HCT116 (cell line): ENCODE measurements around the gene TSTD2. TPM values are rescaled to one million over a fixed set of nuclear protein-coding genes. Genes with fewer than 3 reads are reported as not detected.

ENCODE experiments used
- ATAC-seq: fragments of 200-7000 bp; cut with Tn5 transposase; 2 replicates; pipeline ENCODE4 v1.9.1; 2020; ENCODE audit warnings: mild to moderate bottlenecking, moderate library complexity
- BruUV-seq: library from RNA; stranded (reverse); fragments of 400-500 nt; replicated peaks from 2 replicates; lab custom pipeline; 2021; lab: Mats Ljungman, UMichigan
- CTCF ChIA-PET: fragments of 300-600 bp; sonication (Branson Sonifier 250); formaldehyde crosslinking; loops from one replicate; lab custom pipeline; 2021; ENCODE audit warnings: antibody characterized with exemption; lab: Charles Lee
- POLR2A ChIA-PET: fragments of 300-600, 350-600 bp; sonication (Branson Sonifier 250); formaldehyde crosslinking; loops from one replicate; lab custom pipeline; 2021; ENCODE audit warnings: antibody characterized with exemption; lab: Charles Lee
- RAD21 ChIA-PET, 2 experiments: fragments of 300-600 bp; sonication (Branson Sonifier 250); formaldehyde crosslinking; loops; one replicate each; lab custom pipeline; 2023; ENCODE audit warnings: low total read pairs in 2 of 2; ENCODE audit not compliant: uncharacterized antibody in 2 of 2, unreplicated experiment in 2 of 2, low non-redundant PET in 1 of 2; lab: Charles Lee
- DNase-seq: peaks from one replicate; pipeline ENCODE4 v3.0.0-alpha.2; 2010; ENCODE audit warnings: low read depth, low spot score
- H2AFZ ChIP-seq: fragments of 200-600 bp; shearing (Covaris generic), sonication (generic); 2 replicates; pipeline ENCODE4 v1.6.1; 2017; ENCODE audit warnings: low read depth, mixed run types, mixed read lengths, antibody characterized with exemption, low read length; ENCODE audit not compliant: poor library complexity, severe bottlenecking
- H3K27ac ChIP-seq: 2 replicates; pipeline ENCODE4 v1.5.1; 2012; ENCODE audit warnings: low read depth, low read length
- H3K27me3 ChIP-seq: fragments of 200-600 bp; sonication (generic); 2 replicates; pipeline ENCODE4 v1.6.1; 2016; ENCODE audit warnings: mixed run types, low read length, mixed read lengths; ENCODE audit not compliant: insufficient read depth
- H3K36me3 ChIP-seq, 2 experiments: fragments of 200-500 bp in 1 of 2; fragments of 200-600 bp in 1 of 2; sonication (Bioruptor generic) in 1 of 2; sonication (generic) in 1 of 2; 2 replicates each; pipeline versions ENCODE4 v1.5.1 to v1.6.1; 2014 to 2016; ENCODE audit warnings: low read length in 2 of 2, inconsistent platforms in 1 of 2, mixed read lengths in 1 of 2, mixed run types in 1 of 2; ENCODE audit not compliant: insufficient read depth in 2 of 2, control insufficient read depth in 1 of 2
- H3K4me1 ChIP-seq, 2 experiments: fragments of 200-600 bp in 1 of 2; sonication (generic) in 1 of 2; 2 replicates each; pipeline versions ENCODE4 v1.5.1 to v1.6.1; 2012 to 2017; ENCODE audit warnings: low read length in 2 of 2, inconsistent platforms in 1 of 2, mild to moderate bottlenecking in 1 of 2, mixed read lengths in 1 of 2, mixed run types in 1 of 2, moderate library complexity in 1 of 2; ENCODE audit not compliant: insufficient read depth in 2 of 2, control insufficient read depth in 1 of 2
- H3K4me2 ChIP-seq: fragments of 200-600 bp; sonication (generic); 2 replicates; pipeline ENCODE4 v1.6.1; 2017; ENCODE audit warnings: mixed run types, low read length, mixed read lengths
- H3K4me3 ChIP-seq, 2 experiments: fragments of 200-600 bp in 1 of 2; sonication (generic) in 1 of 2; replicated peaks in 1 of 2; 2 replicates each; pipeline ENCODE4 v1.5.1; 2011 to 2016; ENCODE audit warnings: low read length in 2 of 2, control low read depth in 1 of 2, low read depth in 1 of 2, mild to moderate bottlenecking in 1 of 2, mixed read lengths in 1 of 2, mixed run types in 1 of 2
- H3K79me2 ChIP-seq: fragments of 200-600 bp; sonication (generic); 2 replicates; pipeline ENCODE4 v1.6.1; 2017; ENCODE audit warnings: mild to moderate bottlenecking, mixed run types, low read length, moderate library complexity, mixed read lengths; ENCODE audit not compliant: insufficient read depth
- H3K9ac ChIP-seq: fragments of 200-600 bp; sonication (generic); 2 replicates; pipeline ENCODE4 v1.6.1; 2016; ENCODE audit warnings: low read length, mixed read lengths
- H3K9me2 ChIP-seq: fragments of 200-600 bp; sonication (generic), shearing (Covaris generic); 2 replicates; pipeline ENCODE4 v1.6.1; 2017; ENCODE audit warnings: mixed run types, mild to moderate bottlenecking, moderate library complexity; ENCODE audit not compliant: insufficient read depth
- H3K9me3 ChIP-seq, 2 experiments: fragments of 200-500 bp in 1 of 2; fragments of 200-600 bp in 1 of 2; sonication (Bioruptor generic) in 1 of 2; sonication (generic) in 1 of 2; 2 replicates each; pipeline ENCODE4 v1.6.1; 2014 to 2017; ENCODE audit warnings: low read length in 2 of 2, mixed read lengths in 2 of 2, inconsistent platforms in 1 of 2, low read depth in 1 of 2, mild to moderate bottlenecking in 1 of 2, mixed run types in 1 of 2, moderate library complexity in 1 of 2; ENCODE audit not compliant: control insufficient read depth in 1 of 2, insufficient read depth in 1 of 2
- H4K20me1 ChIP-seq: fragments of 200-600 bp; sonication (generic), shearing (Covaris generic); 2 replicates; pipeline ENCODE4 v1.6.1; 2017; ENCODE audit warnings: mixed run types, mild to moderate bottlenecking, moderate library complexity; ENCODE audit not compliant: insufficient read depth
- CEBPB ChIP-seq: IDR thresholded peaks from 2 replicates; pipeline ENCODE4 v1.6.1; 2012; ENCODE audit warnings: low read depth
- EGR1 ChIP-seq: IDR thresholded peaks from 2 replicates; pipeline ENCODE4 v1.6.1; 2012; ENCODE audit warnings: low read depth
- EZH2 ChIP-seq: fragments of 200-600 bp; sonication (generic); IDR thresholded peaks from 2 replicates; pipeline ENCODE4 v1.6.1; 2017; ENCODE audit warnings: antibody characterized with exemption, mixed run types
- EZH2phosphoT487 ChIP-seq: fragments of 200-600 bp; IDR thresholded peaks from 2 replicates; pipeline ENCODE4 v1.6.1; 2018; ENCODE audit warnings: antibody characterized with exemption, borderline replicate concordance
- FOSL1 ChIP-seq: IDR thresholded peaks from 2 replicates; pipeline ENCODE4 v1.6.1; 2012; ENCODE audit warnings: low read depth
- JUND ChIP-seq: IDR thresholded peaks from 2 replicates; pipeline ENCODE4 v1.6.1; 2012
- POLR2A ChIP-seq: IDR thresholded peaks from 2 replicates; pipeline ENCODE4 v1.7.0; 2011; ENCODE audit warnings: borderline replicate concordance; ENCODE audit not compliant: insufficient read depth, insufficient read length; ENCODE audit errors: extremely low read depth
- POLR2AphosphoS5 ChIP-seq: IDR thresholded peaks from 2 replicates; pipeline ENCODE4 v1.6.1; 2011; ENCODE audit warnings: mild to moderate bottlenecking, low read depth, low read length, moderate library complexity
- SIN3A ChIP-seq: IDR thresholded peaks from 2 replicates; pipeline ENCODE4 v1.6.1; 2012; ENCODE audit warnings: low read depth
- SP1 ChIP-seq: IDR thresholded peaks from 2 replicates; pipeline ENCODE4 v1.6.1; 2012; ENCODE audit warnings: low read depth
- SRF ChIP-seq: IDR thresholded peaks from 2 replicates; pipeline ENCODE4 v1.6.1; 2012; ENCODE audit warnings: low read depth
- TCF7L2 ChIP-seq: IDR thresholded peaks from 2 replicates; pipeline ENCODE4 v1.7.0; 2011; ENCODE audit warnings: borderline replicate concordance, inconsistent platforms; ENCODE audit not compliant: insufficient read depth, insufficient read length; ENCODE audit errors: extremely low read depth
- YY1 ChIP-seq: IDR thresholded peaks from 2 replicates; pipeline ENCODE4 v1.6.1; 2011; ENCODE audit warnings: low read length, low read depth, moderate library complexity, mild to moderate bottlenecking; ENCODE audit not compliant: insufficient replicate concordance; ENCODE audit errors: extremely low read depth
- ZFX ChIP-seq: fragments of 450-650 bp; IDR thresholded peaks from 2 replicates; pipeline ENCODE4 v1.6.1; 2017
- ZNF274 ChIP-seq: fragments of 200-500 bp; sonication (Bioruptor generic); IDR thresholded peaks from 2 replicates; pipeline ENCODE4 v1.6.1; 2014; ENCODE audit warnings: mild to moderate bottlenecking, low read depth, low read length, inconsistent platforms
- intact Hi-C: fragments of 100-400 bp; cut with micrococcal nuclease; formaldehyde crosslinking; loops from 2 replicates; pipeline ENCODE4 v1.10.0; 2022
- total RNA-seq: library from RNA; stranded (reverse); gene quantifications from one replicate; pipeline ENCODE4 v1.2.1, GENCODE V29; 2021; ENCODE audit not compliant: unreplicated experiment
- TF ChIP-seq, protein P1 (sequence below): IDR thresholded peaks from 2 replicates; pipeline ENCODE4 v1.6.1; 2011; ENCODE audit warnings: mild to moderate bottlenecking, low read length, moderate library complexity; ENCODE audit not compliant: insufficient replicate concordance; ENCODE audit errors: extremely low read depth
- TF ChIP-seq, protein P2 (sequence below): IDR thresholded peaks from 2 replicates; pipeline ENCODE4 v1.6.1; 2012
- TF ChIP-seq, protein P3 (sequence below), 3 experiments: fragments of 200-600 bp in 1 of 3; sonication (generic) in 1 of 3; IDR thresholded peaks in 2 of 3; conservative IDR thresholded peaks in 1 of 3; 2 replicates each; pipeline ENCODE4 v1.5.1; 2012 to 2017; ENCODE audit warnings: low read depth in 2 of 3, low read length in 2 of 3, antibody characterized with exemption in 1 of 3, borderline replicate concordance in 1 of 3, control low read depth in 1 of 3, mild to moderate bottlenecking in 1 of 3, mixed read lengths in 1 of 3, mixed run types in 1 of 3, moderate library complexity in 1 of 3; ENCODE audit not compliant: insufficient read depth in 1 of 3
- TF ChIP-seq, protein P4 (sequence below): IDR thresholded peaks from 2 replicates; pipeline ENCODE4 v1.6.1; 2012; ENCODE audit warnings: low read depth

TSTD2 gene
- total RNA-seq, 1 experiment from 2014 or later: 16.0 TPM

DNA sequence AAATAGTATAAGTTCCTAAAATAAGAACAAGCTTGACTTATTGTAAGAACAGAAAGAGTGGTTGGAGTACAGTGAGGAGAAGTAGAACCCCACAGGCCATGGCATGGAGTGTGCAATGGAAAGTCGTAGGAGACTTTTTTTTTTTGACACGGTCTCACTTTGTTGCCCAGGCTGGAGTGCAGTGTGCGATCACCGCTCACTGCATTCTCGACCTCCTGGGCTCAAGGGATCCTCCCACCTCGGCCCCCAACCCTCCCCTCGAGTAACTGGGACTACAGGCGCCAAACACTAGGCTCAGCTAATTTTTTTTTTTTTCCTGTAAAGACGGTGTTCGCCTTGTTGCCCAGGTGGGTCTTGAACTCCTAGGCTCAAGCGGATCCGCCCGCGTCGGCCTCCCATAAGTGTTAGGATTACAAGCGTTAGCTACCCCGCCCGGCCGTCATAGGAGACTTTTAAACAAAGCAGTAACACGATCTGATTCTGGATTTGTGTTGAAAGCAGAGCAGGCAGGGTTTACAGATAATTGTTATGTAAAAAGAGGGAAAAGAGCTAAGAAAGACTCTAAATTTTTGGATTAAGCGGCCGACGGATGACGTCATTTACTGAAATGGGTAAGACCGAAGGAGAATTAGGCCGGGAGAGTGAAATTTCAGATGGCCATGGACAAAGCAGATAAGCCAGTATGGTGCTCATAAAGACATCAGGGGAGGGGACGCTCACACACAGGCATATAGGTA, 752 bp downstream of the TSTD2 start:
- no peak for TF ChIP-seq ZNF274
- no peak for TF ChIP-seq SP1
- TF ChIP-seq FOSL1: no peak
- TF ChIP-seq YY1: no peak
- TF ChIP-seq POLR2A: no peak
- TF ChIP-seq SIN3A: no peak
- no peak for TF ChIP-seq TCF7L2
- no peak for TF ChIP-seq EZH2
- TF ChIP-seq, protein P1, sequence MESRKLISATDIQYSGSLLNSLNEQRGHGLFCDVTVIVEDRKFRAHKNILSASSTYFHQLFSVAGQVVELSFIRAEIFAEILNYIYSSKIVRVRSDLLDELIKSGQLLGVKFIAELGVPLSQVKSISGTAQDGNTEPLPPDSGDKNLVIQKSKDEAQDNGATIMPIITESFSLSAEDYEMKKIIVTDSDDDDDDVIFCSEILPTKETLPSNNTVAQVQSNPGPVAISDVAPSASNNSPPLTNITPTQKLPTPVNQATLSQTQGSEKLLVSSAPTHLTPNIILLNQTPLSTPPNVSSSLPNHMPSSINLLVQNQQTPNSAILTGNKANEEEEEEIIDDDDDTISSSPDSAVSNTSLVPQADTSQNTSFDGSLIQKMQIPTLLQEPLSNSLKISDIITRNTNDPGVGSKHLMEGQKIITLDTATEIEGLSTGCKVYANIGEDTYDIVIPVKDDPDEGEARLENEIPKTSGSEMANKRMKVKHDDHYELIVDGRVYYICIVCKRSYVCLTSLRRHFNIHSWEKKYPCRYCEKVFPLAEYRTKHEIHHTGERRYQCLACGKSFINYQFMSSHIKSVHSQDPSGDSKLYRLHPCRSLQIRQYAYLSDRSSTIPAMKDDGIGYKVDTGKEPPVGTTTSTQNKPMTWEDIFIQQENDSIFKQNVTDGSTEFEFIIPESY: no peak
- TF ChIP-seq, protein P2, sequence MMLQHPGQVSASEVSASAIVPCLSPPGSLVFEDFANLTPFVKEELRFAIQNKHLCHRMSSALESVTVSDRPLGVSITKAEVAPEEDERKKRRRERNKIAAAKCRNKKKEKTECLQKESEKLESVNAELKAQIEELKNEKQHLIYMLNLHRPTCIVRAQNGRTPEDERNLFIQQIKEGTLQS: no peak
- TF ChIP-seq, protein P3, sequence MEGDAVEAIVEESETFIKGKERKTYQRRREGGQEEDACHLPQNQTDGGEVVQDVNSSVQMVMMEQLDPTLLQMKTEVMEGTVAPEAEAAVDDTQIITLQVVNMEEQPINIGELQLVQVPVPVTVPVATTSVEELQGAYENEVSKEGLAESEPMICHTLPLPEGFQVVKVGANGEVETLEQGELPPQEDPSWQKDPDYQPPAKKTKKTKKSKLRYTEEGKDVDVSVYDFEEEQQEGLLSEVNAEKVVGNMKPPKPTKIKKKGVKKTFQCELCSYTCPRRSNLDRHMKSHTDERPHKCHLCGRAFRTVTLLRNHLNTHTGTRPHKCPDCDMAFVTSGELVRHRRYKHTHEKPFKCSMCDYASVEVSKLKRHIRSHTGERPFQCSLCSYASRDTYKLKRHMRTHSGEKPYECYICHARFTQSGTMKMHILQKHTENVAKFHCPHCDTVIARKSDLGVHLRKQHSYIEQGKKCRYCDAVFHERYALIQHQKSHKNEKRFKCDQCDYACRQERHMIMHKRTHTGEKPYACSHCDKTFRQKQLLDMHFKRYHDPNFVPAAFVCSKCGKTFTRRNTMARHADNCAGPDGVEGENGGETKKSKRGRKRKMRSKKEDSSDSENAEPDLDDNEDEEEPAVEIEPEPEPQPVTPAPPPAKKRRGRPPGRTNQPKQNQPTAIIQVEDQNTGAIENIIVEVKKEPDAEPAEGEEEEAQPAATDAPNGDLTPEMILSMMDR (IDR thresholded peaks at IDR 0.05 in 2 of 3, conservative IDR thresholded peaks at IDR 0.05 in 1 of 3; ENCODE audit: borderline replicate concordance in 1 of 3, insufficient read depth in 1 of 3, low read depth in 2 of 3, low read length in 2 of 3): no peak; a peak in 1 of 6 replicates
- TF ChIP-seq JUND: no peak
- no peak for TF ChIP-seq EZH2phosphoT487
- no peak for TF ChIP-seq EGR1
- TF ChIP-seq POLR2AphosphoS5: no peak
- no peak for TF ChIP-seq ZFX
- TF ChIP-seq CEBPB: no peak
- no peak for TF ChIP-seq SRF
- TF ChIP-seq, protein P4, sequence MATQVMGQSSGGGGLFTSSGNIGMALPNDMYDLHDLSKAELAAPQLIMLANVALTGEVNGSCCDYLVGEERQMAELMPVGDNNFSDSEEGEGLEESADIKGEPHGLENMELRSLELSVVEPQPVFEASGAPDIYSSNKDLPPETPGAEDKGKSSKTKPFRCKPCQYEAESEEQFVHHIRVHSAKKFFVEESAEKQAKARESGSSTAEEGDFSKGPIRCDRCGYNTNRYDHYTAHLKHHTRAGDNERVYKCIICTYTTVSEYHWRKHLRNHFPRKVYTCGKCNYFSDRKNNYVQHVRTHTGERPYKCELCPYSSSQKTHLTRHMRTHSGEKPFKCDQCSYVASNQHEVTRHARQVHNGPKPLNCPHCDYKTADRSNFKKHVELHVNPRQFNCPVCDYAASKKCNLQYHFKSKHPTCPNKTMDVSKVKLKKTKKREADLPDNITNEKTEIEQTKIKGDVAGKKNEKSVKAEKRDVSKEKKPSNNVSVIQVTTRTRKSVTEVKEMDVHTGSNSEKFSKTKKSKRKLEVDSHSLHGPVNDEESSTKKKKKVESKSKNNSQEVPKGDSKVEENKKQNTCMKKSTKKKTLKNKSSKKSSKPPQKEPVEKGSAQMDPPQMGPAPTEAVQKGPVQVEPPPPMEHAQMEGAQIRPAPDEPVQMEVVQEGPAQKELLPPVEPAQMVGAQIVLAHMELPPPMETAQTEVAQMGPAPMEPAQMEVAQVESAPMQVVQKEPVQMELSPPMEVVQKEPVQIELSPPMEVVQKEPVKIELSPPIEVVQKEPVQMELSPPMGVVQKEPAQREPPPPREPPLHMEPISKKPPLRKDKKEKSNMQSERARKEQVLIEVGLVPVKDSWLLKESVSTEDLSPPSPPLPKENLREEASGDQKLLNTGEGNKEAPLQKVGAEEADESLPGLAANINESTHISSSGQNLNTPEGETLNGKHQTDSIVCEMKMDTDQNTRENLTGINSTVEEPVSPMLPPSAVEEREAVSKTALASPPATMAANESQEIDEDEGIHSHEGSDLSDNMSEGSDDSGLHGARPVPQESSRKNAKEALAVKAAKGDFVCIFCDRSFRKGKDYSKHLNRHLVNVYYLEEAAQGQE: no peak
- ChIA-PET POLR2A (interaction anchor here (1.0 to 1.9 kb wide), 7 partner anchors 13 to 394 kb away, joined by 3 to 9 read pairs (median 4); partner anchors contain the start of genes TMOD1 and XPA), CTCF (interaction anchor here (0.7 to 2.1 kb wide), 7 partner anchors 17 to 776 kb away, joined by 3 to 11 read pairs (median 3); partner anchors contain the start of gene TRMO), RAD21 (no interaction called here)
- H3K9me2 ChIP-seq: no peaks in the 10 kb centered on the region
- H3K4me3 ChIP-seq: peak overlapping the region; percentile 95 to 97
- no peaks in the 10 kb centered on the region for H3K9me3 ChIP-seq
- peak overlapping the region; percentile 81 for H3K4me2 ChIP-seq
- intact Hi-C loops: loop anchor here (5.0 kb wide), 1 partner anchor 1375 kb away; no protein-coding TSS in a partner anchor
- TSS peak; percentile 90 for BruUV-seq
- ATAC-seq (peak; percentile 10), DNase-seq (no peak)
- H3K79me2 ChIP-seq: peaks cover 67% of the 10 kb centered on the region
- H2AFZ ChIP-seq: no peak overlapping the region
- H3K36me3 ChIP-seq: no peaks in the 10 kb centered on the region
- H3K27me3 ChIP-seq: no peaks in the 10 kb centered on the region
- H3K9ac ChIP-seq: peak overlapping the region; percentile 91
- peaks cover 8% of the 10 kb centered on the region; the same call in 1 of the 2 replicates for H4K20me1 ChIP-seq
- H3K4me1 ChIP-seq: peaks cover 9 to 15% of the 10 kb centered on the region in 2 experiments; a peak in 2 of 4 replicates
- peak overlapping the region; percentile 95 for H3K27ac ChIP-seq
